HG03342 (cell line): Measurements from ENCODE around the gene SLC2A5.

ENCODE experiments used
- ATAC-seq: cut with Tn5 transposase; IDR thresholded peaks from one replicate; pipeline ENCODE4 v1.9.1; 2021; ENCODE audit warnings: mild to moderate bottlenecking, moderate library complexity; ENCODE audit not compliant: unreplicated experiment

The SLC2A5 gene

GRCh38 chr1:9065213-9065751, 4.2 kb downstream of the SLC2A5 start:
- no peak for ATAC-seq

GRCh38 chr1:9062846-9063245, 6.6 kb downstream of the SLC2A5 start:
- ATAC-seq, result no peak

- ATAC-seq, result no peak
Measured at GRCh38 chr1:9062021-9062471, 7.4 kb downstream of the SLC2A5 start.

GRCh38 chr1:9061252-9061960, 8.0 kb downstream of the SLC2A5 start:
- ATAC-seq, result no peak

- ATAC-seq, result no peak
Measured at GRCh38 chr1:9059891-9060744, 9.3 kb downstream of the SLC2A5 start.

GRCh38 chr1:9058465-9058864, 11.0 kb downstream of the SLC2A5 start:
- ATAC-seq, result no peak

GRCh38 chr1:9057851-9058250, 11.6 kb downstream of the SLC2A5 start:
- no peak for ATAC-seq

GRCh38 chr1:9052272-9053049, 17.0 kb downstream of the SLC2A5 start:
- no peak for ATAC-seq

GRCh38 chr1:9051379-9051778, 18.1 kb downstream of the SLC2A5 start:
- no peak for ATAC-seq

GRCh38 chr1:9050803-9051202, 18.6 kb downstream of the SLC2A5 start:
- no peak for ATAC-seq

GRCh38 chr1:9048551-9048950, 20.9 kb downstream of the SLC2A5 start:
- ATAC-seq, result no peak

GRCh38 chr1:9047019-9047418, 22.4 kb downstream of the SLC2A5 start:
- no peak for ATAC-seq

GRCh38 chr1:9045861-9046510, 23.4 kb downstream of the SLC2A5 start:
- ATAC-seq, result no peak

GRCh38 chr1:9044236-9044635, 25.2 kb downstream of the SLC2A5 start:
- no peak for ATAC-seq

- no peak for ATAC-seq
Measured at GRCh38 chr1:9042272-9042671, 27.2 kb downstream of the SLC2A5 start.

GRCh38 chr1:9041116-9041779, 28.2 kb downstream of the SLC2A5 start:
- ATAC-seq, result no peak

- no peak for ATAC-seq
Measured at GRCh38 chr1:9040659-9041030, 28.8 kb downstream of the SLC2A5 start.

- no peak for ATAC-seq
Measured at GRCh38 chr1:9039761-9040658, 29.4 kb downstream of the SLC2A5 start.
